ENCODE data around the gene TRIM15. TPM values are rescaled to one million over a fixed set of nuclear protein-coding genes. Genes with fewer than 3 reads are reported as not detected.
"Not testable (repeated sequence)": the region's sequence is repeated elsewhere in the genome, so short reads cannot be mapped to it uniquely, and the experiment has no call there.

The TRIM15 gene
- total RNA-seq, 2 experiments from 2014 or later = 0.18 to 0.26 TPM

DNA sequence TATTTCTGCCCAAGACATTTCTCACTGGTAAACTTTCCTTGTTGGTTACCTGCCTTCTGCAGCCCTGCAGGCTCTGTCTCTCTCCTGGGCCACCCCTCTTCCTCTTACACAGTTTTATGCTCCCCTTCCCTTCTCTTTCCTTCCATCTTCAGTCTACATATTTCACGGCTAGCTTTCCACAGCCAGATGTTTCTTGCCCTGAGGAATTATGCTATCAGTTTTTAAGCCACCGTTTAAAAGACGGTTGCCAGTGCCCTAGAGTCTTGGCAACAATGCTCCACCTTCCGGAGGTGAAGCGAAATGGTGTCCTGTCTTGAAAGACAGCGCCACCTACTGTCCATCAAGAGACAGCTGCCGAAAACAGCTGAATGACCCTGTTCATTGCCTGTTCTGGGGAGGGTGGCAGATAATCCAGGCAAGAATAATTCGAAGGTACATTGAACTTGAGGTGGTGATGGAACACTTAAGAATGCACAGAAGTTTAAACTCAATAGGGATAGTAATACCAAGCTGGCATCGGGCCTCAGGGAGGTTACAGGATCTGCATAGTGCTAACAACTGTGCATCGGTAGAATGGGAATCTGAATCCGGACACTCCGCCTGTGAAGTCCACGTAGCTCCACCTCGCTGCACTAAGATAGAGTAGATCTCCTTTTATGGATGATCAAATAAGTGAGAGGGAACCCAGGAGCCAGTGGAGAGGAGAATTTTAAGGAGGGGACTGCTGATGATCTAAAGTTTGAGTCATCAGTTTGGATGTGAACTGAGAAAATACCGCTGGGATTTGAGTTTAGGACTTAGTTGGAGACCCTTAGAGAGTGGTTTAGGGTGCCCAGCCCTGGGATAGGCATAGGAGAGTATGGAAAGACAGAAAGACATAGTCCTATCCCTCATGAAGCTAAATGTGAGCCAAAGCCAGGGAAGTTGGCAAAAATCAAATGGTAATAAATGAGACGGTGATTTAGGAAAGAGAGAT is 32.2 kb upstream of the TRIM15 start:
- Mint-ChIP-seq H3K27me3 (peaks cover 62% of the 10 kb centered on the region), H3K9me3 (ENCODE audit: low read depth) (no peaks in the 10 kb centered on the region), H3K4me1 (peaks cover 27% of the 10 kb centered on the region), H3K36me3 (ENCODE audit: low read depth) (no peaks in the 10 kb centered on the region), H3K4me3 (no peak overlapping the region), H3K27ac (no peak overlapping the region)
- intact Hi-C loops (cut with DNase I, micrococcal nuclease) = loop anchor here (1.0 to 5.0 kb wide), 6 partner anchors 28 to 284 kb away; partner anchors contain the start of gene PPP1R11 (in 1 of the 2)
- DNase-seq (peak; percentile 79), ATAC-seq (peak; percentile 90)
- ChIA-PET POLR2A (no interaction called here), CTCF (interaction anchor here (0.6 to 6.0 kb wide), 35 partner anchors 8 to 1785 kb away, joined by 3 to 244 read pairs (median 4); partner anchors contain the start of genes POLR1H and TRIM26)

DNA sequence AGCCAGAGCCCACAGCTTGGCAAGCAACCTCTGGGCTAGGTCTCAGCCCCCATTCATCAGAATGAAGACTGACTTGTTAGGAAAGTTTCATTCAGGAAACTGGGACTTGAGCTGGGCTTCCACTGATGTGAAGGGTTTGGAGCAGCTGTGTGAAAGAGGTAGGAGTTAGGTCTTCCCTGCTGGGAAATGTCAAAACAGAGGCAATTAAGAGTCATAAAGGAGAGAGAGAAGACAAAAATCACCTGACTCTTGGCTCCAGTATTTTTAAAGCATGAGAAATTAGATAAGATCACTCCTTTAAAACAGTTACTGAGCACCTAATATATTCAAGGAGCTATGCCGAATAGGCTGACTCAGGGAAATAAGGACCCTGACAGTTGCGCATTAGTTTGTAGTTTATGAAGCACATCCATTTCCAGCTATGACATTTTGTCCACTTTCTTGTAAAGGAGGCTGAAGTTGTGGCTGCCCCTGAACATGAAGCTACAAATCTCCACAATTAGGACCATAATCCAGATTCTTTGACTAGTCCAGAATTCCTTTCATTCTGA is 31.3 kb upstream of the TRIM15 start:
- ChIA-PET POLR2A (interaction anchor here (0.7 kb wide), 1 partner anchor 29 kb away, joined by 3 read pairs; no protein-coding TSS in a partner anchor), CTCF (interaction anchor here (0.5 to 6.0 kb wide), 18 partner anchors 13 to 522 kb away, joined by 3 to 244 read pairs (median 5); no protein-coding TSS in a partner anchor)
- ATAC-seq (no peak), DNase-seq (no peak)
- Mint-ChIP-seq H3K4me1 (peaks cover 29% of the 10 kb centered on the region), H3K27ac (no peak overlapping the region), H3K4me3 (no peak overlapping the region), H3K36me3 (ENCODE audit: low read depth) (no peaks in the 10 kb centered on the region), H3K9me3 (ENCODE audit: low read depth) (no peaks in the 10 kb centered on the region), H3K27me3 (peaks cover 58% of the 10 kb centered on the region)
- intact Hi-C loops (cut with DNase I, micrococcal nuclease) = loop anchor here (1.0 to 5.0 kb wide), 6 partner anchors 29 to 285 kb away; partner anchors contain the start of gene PPP1R11 (in 1 of the 2)

DNA sequence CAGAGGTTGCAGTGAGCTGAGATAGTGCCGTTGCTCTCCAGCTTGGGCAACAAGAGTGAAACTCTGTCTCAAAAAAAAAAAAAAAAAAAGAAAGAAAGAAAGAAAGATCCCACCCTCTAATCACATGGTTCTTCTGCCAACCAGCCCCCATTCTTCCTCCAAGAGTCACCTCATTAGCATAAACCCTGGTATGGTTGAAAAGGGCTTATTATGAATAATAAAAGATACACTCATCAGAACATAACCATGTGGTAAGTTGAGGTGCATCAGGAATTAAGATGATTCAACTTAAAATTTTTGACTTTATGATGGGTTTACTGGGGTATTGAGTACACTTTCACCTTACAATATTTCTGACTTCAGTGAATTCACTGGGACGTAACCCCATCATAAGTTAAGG is 28.2 kb upstream of the TRIM15 start:
- H3K4me3 Mint-ChIP-seq = no peak overlapping the region
- ATAC-seq (no peak), DNase-seq (no peak)
- H3K9me3 Mint-ChIP-seq (ENCODE audit: low read depth) = no peaks in the 10 kb centered on the region
- CTCF ChIA-PET = interaction anchor here (1.0 to 2.2 kb wide), 2 partner anchors 9 to 31 kb away, joined by 3 to 10 read pairs; no protein-coding TSS in a partner anchor
- H3K4me1 Mint-ChIP-seq = peaks cover 16% of the 10 kb centered on the region
- H3K36me3 Mint-ChIP-seq (ENCODE audit: low read depth) = no peaks in the 10 kb centered on the region
- H3K27me3 Mint-ChIP-seq = peaks cover 47% of the 10 kb centered on the region
- intact Hi-C loops (cut with DNase I, micrococcal nuclease) = no loop called here
- POLR2A ChIA-PET = no interaction called here
- no peak overlapping the region for H3K27ac Mint-ChIP-seq

DNA sequence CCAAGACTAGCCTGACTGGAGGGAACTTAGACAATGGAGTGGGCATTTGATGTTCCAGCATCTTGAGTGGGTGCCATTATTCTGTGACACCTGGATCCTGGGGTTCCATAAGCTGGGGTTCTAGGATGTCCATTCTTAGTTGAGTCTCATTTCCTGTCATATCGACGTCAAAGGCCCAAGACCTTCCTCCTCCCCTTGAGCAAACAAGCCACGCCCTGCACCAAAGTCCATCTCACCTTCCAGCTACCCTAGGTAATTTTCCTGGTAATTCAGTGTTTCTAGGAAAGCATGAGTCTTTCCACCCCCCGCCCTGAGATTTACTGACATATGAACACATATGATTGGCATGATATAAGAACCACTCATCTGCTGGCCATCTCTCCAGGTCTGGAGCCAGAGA is 27.6 kb upstream of the TRIM15 start, which contains the start of gene TRIM40:
TRIM40 (plus strand) TSS at position 384 of the 400 bp plus-strand sequence. CDS start 897 bp downstream, outside the sequence.
- Mint-ChIP-seq H3K36me3 (ENCODE audit: low read depth) (no peaks in the 10 kb centered on the region), H3K9me3 (ENCODE audit: low read depth) (no peaks in the 10 kb centered on the region), H3K4me1 (peaks cover 10% of the 10 kb centered on the region), H3K27me3 (peaks cover 43% of the 10 kb centered on the region), H3K27ac (no peak within 1 kb of the TSS), H3K4me3 (no peak within 1 kb of the TSS)
- intact Hi-C loops (cut with DNase I, micrococcal nuclease) = no loop called here
- CTCF ChIA-PET = interaction anchor here (0.7 to 2.2 kb wide), 2 partner anchors 27 to 31 kb away, joined by 3 to 10 read pairs; no protein-coding TSS in a partner anchor
- DNase-seq = no peak
- POLR2A ChIA-PET = no interaction called here
- ATAC-seq = no peak

DNA sequence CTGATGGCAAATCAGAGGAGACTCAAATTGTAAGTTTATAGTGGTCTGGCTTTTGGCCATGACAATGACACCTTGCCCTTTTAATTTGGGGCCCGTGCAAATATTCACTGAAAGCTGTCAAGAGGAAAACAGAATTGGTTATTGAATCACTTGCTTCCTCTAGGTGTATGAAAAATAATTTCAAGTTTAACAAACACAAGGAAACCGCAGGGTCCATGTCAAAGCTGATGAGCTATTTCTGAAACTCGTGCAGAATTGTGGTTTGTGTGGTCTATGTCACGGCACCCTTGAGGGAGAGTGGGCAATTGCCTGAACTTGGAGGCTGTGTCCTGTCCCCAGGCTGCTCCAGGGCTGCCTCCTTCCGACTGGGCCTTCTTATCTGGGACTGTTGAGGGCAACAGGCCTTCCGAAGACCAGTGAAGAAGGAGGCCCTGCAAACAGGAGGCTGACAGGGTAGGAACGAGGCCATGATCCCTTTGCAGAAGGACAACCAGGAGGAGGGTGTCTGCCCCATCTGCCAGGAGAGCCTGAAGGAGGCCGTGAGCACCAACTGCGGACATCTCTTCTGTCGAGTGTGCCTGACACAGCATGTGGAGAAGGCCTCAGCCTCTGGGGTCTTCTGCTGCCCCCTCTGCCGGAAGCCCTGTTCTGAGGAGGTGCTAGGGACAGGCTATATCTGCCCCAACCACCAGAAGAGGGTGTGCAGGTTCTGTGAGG is 26.6 kb upstream of the TRIM15 start:
- H3K27ac Mint-ChIP-seq = no peak overlapping the region
- intact Hi-C loops (cut with DNase I, micrococcal nuclease) = no loop called here
- H3K4me1 Mint-ChIP-seq = peaks cover 6% of the 10 kb centered on the region
- H3K27me3 Mint-ChIP-seq = peaks cover 40% of the 10 kb centered on the region
- CTCF ChIA-PET = interaction anchor here (2.2 kb wide), 1 partner anchor 32 kb away, joined by 10 read pairs; no protein-coding TSS in a partner anchor
- H3K4me3 Mint-ChIP-seq = no peak overlapping the region
- peak; percentile 18 for DNase-seq
- H3K36me3 Mint-ChIP-seq (ENCODE audit: low read depth) = no peaks in the 10 kb centered on the region
- POLR2A ChIA-PET = no interaction called here
- ATAC-seq = peak; percentile 47
- no peaks in the 10 kb centered on the region for H3K9me3 Mint-ChIP-seq (ENCODE audit: low read depth)

DNA sequence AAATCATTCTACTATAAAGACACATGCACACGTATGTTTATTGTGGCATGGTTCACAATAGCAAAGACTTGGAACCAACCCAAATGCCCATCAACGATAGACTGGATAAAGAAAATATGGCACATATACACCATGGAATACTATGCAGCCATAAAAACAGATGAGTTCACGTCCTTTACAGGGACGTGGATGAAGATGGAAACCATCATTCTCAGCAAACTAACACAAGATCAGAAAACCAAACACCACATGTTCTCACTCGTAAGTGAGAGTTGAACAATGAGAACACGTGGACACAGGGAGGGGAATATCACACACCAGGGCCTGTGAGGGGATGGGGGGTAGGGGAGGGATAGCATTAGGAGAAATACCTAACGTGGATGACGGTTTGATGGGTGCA is 23.1 kb upstream of the TRIM15 start:
- CTCF ChIA-PET; POLR2A ChIA-PET; H3K36me3 Mint-ChIP-seq (ENCODE audit: low read depth); ATAC-seq; DNase-seq; H3K27ac Mint-ChIP-seq; H3K9me3 Mint-ChIP-seq (ENCODE audit: low read depth); H3K4me1 Mint-ChIP-seq; H3K4me3 Mint-ChIP-seq; intact Hi-C loops (cut with DNase I, micrococcal nuclease): not testable (repeated sequence)
- peaks cover 42% of the 10 kb centered on the region for H3K27me3 Mint-ChIP-seq

DNA sequence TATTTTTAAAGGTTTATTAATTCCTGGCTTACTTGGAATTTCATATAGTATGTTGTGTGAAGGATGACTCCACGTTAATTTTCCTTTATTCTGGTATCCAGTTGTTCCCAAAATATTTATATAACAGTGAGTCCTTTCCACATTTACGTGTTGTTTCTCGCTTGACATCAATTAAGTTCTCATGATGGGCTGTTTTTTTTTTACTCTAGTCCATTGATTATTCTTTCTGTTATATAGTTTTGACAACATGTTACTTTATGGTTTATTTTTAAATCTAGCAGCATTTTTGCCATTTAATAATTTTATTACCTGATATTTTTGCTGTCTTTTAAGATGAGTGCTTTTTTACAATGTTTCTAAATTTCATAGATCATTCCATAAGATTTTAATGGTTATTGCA is 20.7 kb upstream of the TRIM15 start:
- H3K27me3 Mint-ChIP-seq = peaks cover 37% of the 10 kb centered on the region
- H3K36me3 Mint-ChIP-seq (ENCODE audit: low read depth) = no peaks in the 10 kb centered on the region
- intact Hi-C loops (cut with DNase I, micrococcal nuclease) = no loop called here
- POLR2A ChIA-PET = no interaction called here
- no peak for DNase-seq
- CTCF ChIA-PET = interaction anchor here (1.1 to 1.8 kb wide), 4 partner anchors 9 to 39 kb away, joined by 4 to 6 read pairs (median 6); no protein-coding TSS in a partner anchor
- ATAC-seq = no peak
- H3K9me3 Mint-ChIP-seq (ENCODE audit: low read depth) = no peaks in the 10 kb centered on the region
- H3K4me1 Mint-ChIP-seq = no peaks in the 10 kb centered on the region
- no peak overlapping the region for H3K4me3 Mint-ChIP-seq
- H3K27ac Mint-ChIP-seq = no peak overlapping the region

DNA sequence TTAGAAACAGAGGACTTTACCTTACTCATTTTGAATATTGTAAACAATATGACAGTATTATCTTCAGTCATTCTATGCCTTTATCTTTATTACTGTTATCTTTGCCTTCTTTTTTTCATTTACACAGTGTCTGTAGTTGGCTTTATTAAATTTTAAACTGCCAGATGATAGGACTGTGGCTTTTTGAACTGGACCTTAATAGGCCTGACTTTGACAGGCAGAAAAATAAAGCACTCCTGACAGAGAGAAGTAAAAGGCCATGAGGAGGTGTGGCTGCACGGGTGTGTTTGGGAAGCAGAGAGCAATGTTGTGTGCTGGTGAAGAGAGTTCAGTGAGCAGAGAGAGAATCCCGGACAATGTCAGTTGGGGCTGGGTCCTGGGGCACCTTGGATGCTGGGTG is 19.6 kb upstream of the TRIM15 start:
- Mint-ChIP-seq H3K4me3 (no peak overlapping the region), H3K27me3 (peaks cover 37% of the 10 kb centered on the region), H3K27ac (no peak overlapping the region), H3K36me3 (ENCODE audit: low read depth) (no peaks in the 10 kb centered on the region), H3K4me1 (no peaks in the 10 kb centered on the region), H3K9me3 (ENCODE audit: low read depth) (no peaks in the 10 kb centered on the region)
- intact Hi-C loops (cut with DNase I, micrococcal nuclease) = no loop called here
- ChIA-PET POLR2A (no interaction called here), CTCF (interaction anchor here (0.6 to 3.0 kb wide), 4 partner anchors 12 to 52 kb away, joined by 4 to 15 read pairs (median 6); no protein-coding TSS in a partner anchor)
- no peak for ATAC-seq
- DNase-seq = no peak

DNA sequence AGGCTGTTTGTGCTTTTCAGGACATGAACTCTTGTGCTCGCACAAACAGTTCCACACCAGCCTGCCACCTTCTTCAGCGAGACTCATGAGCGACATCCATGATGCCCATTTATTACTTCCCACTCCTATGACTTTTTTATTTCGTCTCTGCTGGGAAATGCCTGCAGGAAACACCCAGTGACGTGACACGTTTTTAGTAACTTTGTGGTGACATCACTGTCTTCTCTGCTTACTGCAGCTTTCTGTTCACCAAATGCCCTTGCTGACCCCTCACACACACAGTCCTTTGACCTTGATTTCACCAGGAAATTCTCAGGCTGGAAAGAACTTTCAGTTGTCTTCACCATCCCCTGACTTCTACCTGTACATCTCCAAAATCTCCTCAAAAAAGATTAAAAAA is 18.5 kb upstream of the TRIM15 start:
- H3K4me1 Mint-ChIP-seq = no peaks in the 10 kb centered on the region
- intact Hi-C loops (cut with DNase I, micrococcal nuclease) = no loop called here
- ATAC-seq (no peak), DNase-seq (no peak)
- no peak overlapping the region for H3K27ac Mint-ChIP-seq
- H3K27me3 Mint-ChIP-seq = peaks cover 32% of the 10 kb centered on the region
- H3K4me3 Mint-ChIP-seq = no peak overlapping the region
- POLR2A ChIA-PET = no interaction called here
- CTCF ChIA-PET = interaction anchor here (3.0 kb wide), 1 partner anchor 13 kb away, joined by 15 read pairs; no protein-coding TSS in a partner anchor
- H3K9me3 Mint-ChIP-seq (ENCODE audit: low read depth) = no peaks in the 10 kb centered on the region
- no peaks in the 10 kb centered on the region for H3K36me3 Mint-ChIP-seq (ENCODE audit: low read depth)

DNA sequence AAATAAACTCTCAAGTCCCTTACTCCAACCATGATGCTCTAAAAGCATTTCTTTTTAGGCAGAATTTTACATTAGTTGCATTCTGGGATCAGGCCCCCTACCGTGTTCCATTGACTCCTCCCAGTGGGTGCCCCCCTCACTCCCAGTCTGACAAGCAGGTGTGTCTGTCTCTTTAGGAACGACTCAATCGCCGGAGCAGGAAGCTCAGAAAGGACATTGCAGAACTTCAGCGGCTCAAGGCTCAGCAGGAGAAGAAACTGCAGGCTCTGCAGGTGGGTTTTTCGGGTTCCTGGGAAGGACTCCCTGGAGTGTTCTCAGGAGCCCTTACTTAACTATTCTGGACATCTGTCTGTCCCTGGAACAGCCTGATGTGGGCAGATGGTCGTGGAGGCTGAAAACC is 17.5 kb upstream of the TRIM15 start:
- no peaks in the 10 kb centered on the region for H3K4me1 Mint-ChIP-seq
- H3K9me3 Mint-ChIP-seq (ENCODE audit: low read depth) = no peaks in the 10 kb centered on the region
- POLR2A ChIA-PET = no interaction called here
- CTCF ChIA-PET = interaction anchor here (3.0 kb wide), 1 partner anchor 14 kb away, joined by 15 read pairs; no protein-coding TSS in a partner anchor
- no peak overlapping the region for H3K27ac Mint-ChIP-seq
- no peak overlapping the region for H3K4me3 Mint-ChIP-seq
- no peaks in the 10 kb centered on the region for H3K36me3 Mint-ChIP-seq (ENCODE audit: low read depth)
- intact Hi-C loops (cut with DNase I, micrococcal nuclease) = no loop called here
- no peak for DNase-seq
- H3K27me3 Mint-ChIP-seq = peaks cover 33% of the 10 kb centered on the region
- no peak for ATAC-seq

DNA sequence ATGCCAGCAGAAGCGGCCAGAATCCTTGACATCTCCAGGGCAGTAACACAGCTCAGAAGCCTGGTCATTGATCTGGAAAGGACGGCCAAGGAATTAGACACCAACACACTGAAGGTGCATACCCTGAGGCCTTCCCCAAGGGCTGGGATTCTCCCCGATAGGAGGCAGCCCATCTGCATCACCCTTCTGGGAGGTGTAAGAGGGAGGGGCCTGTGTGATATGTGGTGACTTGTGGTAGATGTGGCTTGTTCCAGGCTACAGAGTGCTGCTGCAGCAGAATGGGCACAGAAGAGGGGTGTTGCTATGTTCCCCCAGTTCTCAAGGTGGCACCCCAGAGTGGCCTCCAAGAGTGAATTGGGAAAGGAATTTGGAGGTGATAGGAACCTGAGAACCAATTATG is 16.2 kb upstream of the TRIM15 start:
- no peak overlapping the region for H3K4me3 Mint-ChIP-seq
- no peak overlapping the region for H3K27ac Mint-ChIP-seq
- H3K27me3 Mint-ChIP-seq = peaks cover 26% of the 10 kb centered on the region
- H3K4me1 Mint-ChIP-seq = no peaks in the 10 kb centered on the region
- intact Hi-C loops (cut with DNase I, micrococcal nuclease) = no loop called here
- no peaks in the 10 kb centered on the region for H3K9me3 Mint-ChIP-seq (ENCODE audit: low read depth)
- ATAC-seq (no peak), DNase-seq (no peak)
- H3K36me3 Mint-ChIP-seq (ENCODE audit: low read depth) = no peaks in the 10 kb centered on the region
- CTCF ChIA-PET = interaction anchor here (2.2 kb wide), 1 partner anchor 17 kb away, joined by 10 read pairs; no protein-coding TSS in a partner anchor
- POLR2A ChIA-PET = no interaction called here
